ENCODE data around the gene ERFL. TPM values are rescaled to one million over a fixed set of nuclear protein-coding genes. Genes with fewer than 3 reads are reported as not detected.

The ERFL gene
- total RNA-seq, 4 donors from 2014 or later: 0.94 to 1.7 (median 1.7) TPM; not detected in 1

DNA sequence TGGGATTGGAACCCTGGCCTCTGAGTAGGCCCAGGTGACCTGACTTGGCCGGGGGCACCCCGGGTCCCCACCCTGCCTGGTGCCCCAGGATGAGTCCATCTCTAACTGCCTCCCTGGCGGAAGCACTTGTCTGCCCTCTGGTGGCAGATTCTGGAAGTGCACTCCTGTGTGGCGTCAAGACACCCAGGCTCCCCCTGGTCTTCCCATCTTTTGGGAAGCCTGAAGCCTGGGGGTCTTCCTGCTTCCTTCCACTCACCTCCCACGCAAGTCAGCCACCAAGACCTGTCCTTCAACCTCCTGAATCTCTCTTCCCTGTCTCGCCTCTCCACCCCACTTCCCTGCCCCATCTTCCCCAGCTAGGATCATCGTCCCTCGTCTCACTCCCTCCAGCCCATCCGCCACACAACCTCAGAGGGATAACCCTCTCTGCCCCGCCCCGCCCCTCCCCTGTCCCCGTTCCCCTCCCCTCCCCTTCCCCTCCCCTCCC is 23.5 kb upstream of the ERFL start:
- Histone ChIP-seq H3K4me3 (no peak overlapping the region), H3K9me3 (no peaks in the 10 kb centered on the region), H3K27me3 (no peaks in the 10 kb centered on the region), H3K4me1 (peaks cover 0 to 7% (median under 1%) of the 10 kb centered on the region in 4 donors), H3K27ac (no peak overlapping the region), H3K36me3 (no peaks in the 10 kb centered on the region)
- DNase-seq: peak; percentile 81 to 96 (median 89)
- no peak for TF ChIP-seq POLR2A (IDR thresholded peaks at IDR 0.05)
- TF ChIP-seq, protein P1, sequence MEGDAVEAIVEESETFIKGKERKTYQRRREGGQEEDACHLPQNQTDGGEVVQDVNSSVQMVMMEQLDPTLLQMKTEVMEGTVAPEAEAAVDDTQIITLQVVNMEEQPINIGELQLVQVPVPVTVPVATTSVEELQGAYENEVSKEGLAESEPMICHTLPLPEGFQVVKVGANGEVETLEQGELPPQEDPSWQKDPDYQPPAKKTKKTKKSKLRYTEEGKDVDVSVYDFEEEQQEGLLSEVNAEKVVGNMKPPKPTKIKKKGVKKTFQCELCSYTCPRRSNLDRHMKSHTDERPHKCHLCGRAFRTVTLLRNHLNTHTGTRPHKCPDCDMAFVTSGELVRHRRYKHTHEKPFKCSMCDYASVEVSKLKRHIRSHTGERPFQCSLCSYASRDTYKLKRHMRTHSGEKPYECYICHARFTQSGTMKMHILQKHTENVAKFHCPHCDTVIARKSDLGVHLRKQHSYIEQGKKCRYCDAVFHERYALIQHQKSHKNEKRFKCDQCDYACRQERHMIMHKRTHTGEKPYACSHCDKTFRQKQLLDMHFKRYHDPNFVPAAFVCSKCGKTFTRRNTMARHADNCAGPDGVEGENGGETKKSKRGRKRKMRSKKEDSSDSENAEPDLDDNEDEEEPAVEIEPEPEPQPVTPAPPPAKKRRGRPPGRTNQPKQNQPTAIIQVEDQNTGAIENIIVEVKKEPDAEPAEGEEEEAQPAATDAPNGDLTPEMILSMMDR (IDR thresholded peaks at IDR 0.05): peak; percentile 92 to 99 (median 96)

DNA sequence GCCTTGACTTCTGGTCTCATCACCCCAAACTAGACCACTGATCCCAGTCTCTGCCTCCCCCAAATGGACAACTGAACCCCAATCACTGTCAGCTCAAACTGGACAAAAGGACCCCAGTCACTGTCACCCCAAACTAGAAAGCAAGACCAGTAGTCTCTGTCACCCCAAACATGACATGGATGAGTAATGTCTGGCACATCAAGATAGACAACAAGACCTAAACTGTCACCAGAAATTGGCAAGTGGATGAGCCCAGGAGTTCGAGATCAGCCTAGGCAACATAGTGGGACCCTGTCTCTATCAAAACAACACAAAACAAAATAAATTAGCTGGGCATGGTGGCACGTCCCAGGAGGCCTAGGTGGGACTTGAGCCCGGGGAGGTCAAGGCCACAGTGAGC is 18.8 kb upstream of the ERFL start:
- H3K4me3 ChIP-seq: no peak overlapping the region
- no peak for DNase-seq
- H3K9me3 ChIP-seq: no peaks in the 10 kb centered on the region
- peaks cover 0 to 19% (median 5%) of the 10 kb centered on the region in 4 donors for H3K4me1 ChIP-seq
- H3K36me3 ChIP-seq: no peaks in the 10 kb centered on the region
- peak overlapping the region in 1 of 4 donors; percentile 76 for H3K27ac ChIP-seq
- H3K27me3 ChIP-seq: no peaks in the 10 kb centered on the region
- TF ChIP-seq, protein P1 (IDR thresholded peaks at IDR 0.05): no peak
- no peak for TF ChIP-seq POLR2A (IDR thresholded peaks at IDR 0.05)

DNA sequence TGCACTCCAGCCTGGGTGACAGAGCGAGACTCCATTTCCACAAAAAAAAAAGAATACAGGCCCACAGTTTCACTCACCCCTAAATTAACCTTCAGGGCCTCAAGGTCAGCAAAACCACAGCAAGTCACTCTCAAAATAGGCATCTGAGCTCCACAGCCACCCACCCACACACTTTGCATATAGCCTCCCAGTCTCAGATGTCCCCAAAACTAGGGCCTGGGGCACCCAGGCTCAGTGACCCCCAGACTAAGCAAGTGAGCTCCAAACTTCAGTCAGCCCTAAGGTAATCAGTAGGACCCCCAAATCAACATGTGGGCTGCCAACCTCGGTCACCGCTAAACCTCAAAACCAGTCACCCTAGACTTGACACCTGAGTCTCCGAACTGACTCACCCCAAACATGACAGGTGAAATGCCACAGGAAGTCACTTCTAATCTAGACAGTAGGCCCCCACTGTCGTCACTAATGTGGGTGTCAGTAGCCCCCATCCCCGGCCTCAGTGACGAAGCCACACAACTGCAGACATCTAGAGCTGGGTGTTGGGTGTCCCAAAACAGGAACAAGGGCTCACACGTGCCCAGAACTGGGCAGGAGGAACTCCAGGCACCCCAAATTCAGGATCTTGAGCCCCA is 17.0 kb upstream of the ERFL start:
- Histone ChIP-seq H3K27ac (peak overlapping the region; percentile 38 to 76 (median 68)), H3K9me3 (no peaks in the 10 kb centered on the region), H3K4me1 (peaks cover 0 to 23% (median 15%) of the 10 kb centered on the region in 4 donors), H3K27me3 (peaks cover 0 to 8% of the 10 kb centered on the region in 2 donors), H3K4me3 (no peak overlapping the region), H3K36me3 (no peaks in the 10 kb centered on the region)
- no peak for TF ChIP-seq POLR2A (IDR thresholded peaks at IDR 0.05)
- TF ChIP-seq, protein P1 (IDR thresholded peaks at IDR 0.05): no peak
- DNase-seq: peak; percentile 53 to 97 (median 97)

DNA sequence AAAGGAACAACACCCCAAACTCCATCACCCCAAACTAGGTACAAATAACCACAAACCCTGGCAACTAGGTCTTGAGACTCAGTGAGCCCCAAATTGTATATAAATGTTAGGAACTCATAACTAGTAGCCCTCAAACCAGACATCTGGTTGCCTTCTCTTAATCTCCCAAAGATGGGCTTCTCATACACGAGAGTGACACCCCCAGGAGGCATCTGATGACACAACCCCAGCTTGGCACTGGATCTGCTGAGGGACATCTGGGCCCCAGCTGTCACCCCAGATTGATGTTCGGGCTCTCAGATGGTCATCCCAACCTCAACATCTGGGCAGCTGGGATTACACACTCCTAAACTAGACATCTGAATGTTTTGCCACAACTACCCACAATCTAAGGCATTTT is 16.1 kb upstream of the ERFL start:
- DNase-seq: no peak
- H3K27ac ChIP-seq: peak overlapping the region in 3 of 4 donors; percentile 60 to 76 (median 75)
- TF ChIP-seq, protein P1 (IDR thresholded peaks at IDR 0.05): no peak

DNA sequence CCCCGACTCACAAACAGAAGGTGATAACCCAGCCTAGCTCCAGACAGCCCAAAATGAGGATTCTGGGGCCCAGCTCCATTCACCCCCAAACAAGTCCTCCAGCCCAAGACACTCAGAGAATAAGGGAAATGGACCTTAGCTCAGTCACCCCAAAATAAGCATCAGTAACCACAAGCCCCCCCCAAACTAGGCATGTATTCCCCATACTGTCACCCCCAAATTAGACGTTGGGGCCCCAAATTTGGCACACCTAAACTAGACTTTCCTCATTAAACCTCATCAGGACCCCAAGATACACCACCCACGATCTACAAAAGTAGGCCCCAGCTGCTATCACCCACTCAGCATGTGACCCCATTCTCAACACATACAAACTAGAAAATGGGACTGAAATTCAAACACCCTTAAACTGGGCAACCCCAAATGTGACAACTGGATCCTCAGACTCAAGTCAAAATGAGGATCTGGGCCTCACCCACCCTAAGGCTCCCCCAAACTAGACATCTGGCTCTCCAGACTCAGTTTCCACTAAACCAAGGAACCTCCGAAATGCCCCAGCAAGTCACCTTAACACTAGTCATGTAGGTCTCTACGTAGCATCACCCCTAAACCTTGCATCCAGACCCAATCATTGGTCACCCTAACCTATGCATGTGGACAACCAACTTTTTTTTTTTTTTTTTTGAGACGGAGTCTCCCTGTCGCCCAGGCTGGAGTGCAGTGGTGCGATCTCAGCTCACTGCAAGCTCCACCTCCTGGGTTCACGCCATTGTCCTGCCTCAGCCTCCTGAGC is 13.4 kb upstream of the ERFL start:
- H3K27ac ChIP-seq: peak overlapping the region in 2 of 4 donors; percentile 38 to 77
- no peaks in the 10 kb centered on the region for H3K9me3 ChIP-seq
- peaks cover 0 to 19% (median 18%) of the 10 kb centered on the region in 4 donors for H3K4me1 ChIP-seq
- DNase-seq: no peak
- no peak overlapping the region for H3K4me3 ChIP-seq
- H3K27me3 ChIP-seq: peaks cover 0 to 15% of the 10 kb centered on the region in 2 donors
- no peak for TF ChIP-seq POLR2A (IDR thresholded peaks at IDR 0.05)
- TF ChIP-seq, protein P1 (IDR thresholded peaks at IDR 0.05): no peak
- H3K36me3 ChIP-seq: no peaks in the 10 kb centered on the region

More for the DNA sequence above, 16.1 kb upstream of the ERFL start:
- Histone ChIP-seq H3K27me3 (peaks cover 0 to 15% of the 10 kb centered on the region in 2 donors), H3K36me3 (no peaks in the 10 kb centered on the region), H3K4me1 (peaks cover 0 to 23% (median 19%) of the 10 kb centered on the region in 4 donors), H3K9me3 (no peaks in the 10 kb centered on the region), H3K4me3 (no peak overlapping the region)

All from Peyer's patch (tissue), 4 donors.